ENCODE data around the gene FSHR. TPM values are rescaled to one million over a fixed set of nuclear protein-coding genes. Genes with fewer than 3 reads are reported as not detected.

FSHR gene
- total RNA-seq, 1 donor from 2014 or later, result not detected

GRCh38 chr2:49026706-49027105 is 127.6 kb downstream of the FSHR start:
- Mint-ChIP-seq H3K4me3 (ENCODE audit: unreplicated experiment) (no peak overlapping the region), H3K27ac (ENCODE audit: unreplicated experiment) (no peak overlapping the region), H3K27me3 (ENCODE audit: low read depth) (no peaks in the 10 kb centered on the region), H3K4me1 (ENCODE audit: low read depth) (no peaks in the 10 kb centered on the region), H3K36me3 (ENCODE audit: low read depth) (no peaks in the 10 kb centered on the region), H3K9me3 (ENCODE audit: low read depth) (no peaks in the 10 kb centered on the region)
- DNase-seq (ENCODE audit: low spot score), result no peak
- TF ChIP-seq, protein P1, sequence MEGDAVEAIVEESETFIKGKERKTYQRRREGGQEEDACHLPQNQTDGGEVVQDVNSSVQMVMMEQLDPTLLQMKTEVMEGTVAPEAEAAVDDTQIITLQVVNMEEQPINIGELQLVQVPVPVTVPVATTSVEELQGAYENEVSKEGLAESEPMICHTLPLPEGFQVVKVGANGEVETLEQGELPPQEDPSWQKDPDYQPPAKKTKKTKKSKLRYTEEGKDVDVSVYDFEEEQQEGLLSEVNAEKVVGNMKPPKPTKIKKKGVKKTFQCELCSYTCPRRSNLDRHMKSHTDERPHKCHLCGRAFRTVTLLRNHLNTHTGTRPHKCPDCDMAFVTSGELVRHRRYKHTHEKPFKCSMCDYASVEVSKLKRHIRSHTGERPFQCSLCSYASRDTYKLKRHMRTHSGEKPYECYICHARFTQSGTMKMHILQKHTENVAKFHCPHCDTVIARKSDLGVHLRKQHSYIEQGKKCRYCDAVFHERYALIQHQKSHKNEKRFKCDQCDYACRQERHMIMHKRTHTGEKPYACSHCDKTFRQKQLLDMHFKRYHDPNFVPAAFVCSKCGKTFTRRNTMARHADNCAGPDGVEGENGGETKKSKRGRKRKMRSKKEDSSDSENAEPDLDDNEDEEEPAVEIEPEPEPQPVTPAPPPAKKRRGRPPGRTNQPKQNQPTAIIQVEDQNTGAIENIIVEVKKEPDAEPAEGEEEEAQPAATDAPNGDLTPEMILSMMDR (IDR thresholded peaks at IDR 0.05), result no peak

- Mint-ChIP-seq H3K27ac (ENCODE audit: unreplicated experiment) (no peak overlapping the region), H3K36me3 (ENCODE audit: low read depth) (no peaks in the 10 kb centered on the region), H3K4me3 (ENCODE audit: unreplicated experiment) (no peak overlapping the region), H3K4me1 (ENCODE audit: low read depth) (no peaks in the 10 kb centered on the region), H3K27me3 (ENCODE audit: low read depth) (peaks cover 6% of the 10 kb centered on the region), H3K9me3 (ENCODE audit: low read depth) (no peaks in the 10 kb centered on the region)
- TF ChIP-seq, protein P1 (IDR thresholded peaks at IDR 0.05), result no peak
- no peak for DNase-seq (ENCODE audit: low spot score)
Observed at GRCh38 chr2:49021271-49021670, 133.0 kb downstream of the FSHR start.

DNA sequence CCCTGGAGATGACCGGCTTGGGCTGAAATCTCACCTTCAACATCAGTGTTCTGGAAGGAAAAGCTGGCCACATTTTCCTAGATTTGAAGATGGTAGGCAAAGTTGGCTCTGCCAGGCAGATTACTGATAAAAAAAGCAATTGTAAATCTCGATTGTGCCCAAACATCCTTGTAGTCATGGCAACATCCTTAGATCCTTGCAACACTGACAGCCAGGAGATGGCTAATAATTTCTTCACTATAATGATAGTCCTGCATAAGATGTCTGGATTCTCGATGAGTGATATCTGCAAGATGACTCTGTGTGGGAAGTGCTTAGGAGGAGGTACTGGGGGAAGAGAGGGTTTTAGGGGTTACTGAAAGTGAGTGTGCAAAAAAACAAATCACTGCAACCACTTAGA is 149.1 kb downstream of the FSHR start:
- no peak overlapping the region for H3K27ac Mint-ChIP-seq (ENCODE audit: unreplicated experiment)
- peaks cover 3% of the 10 kb centered on the region for H3K27me3 Mint-ChIP-seq (ENCODE audit: low read depth)

DNA sequence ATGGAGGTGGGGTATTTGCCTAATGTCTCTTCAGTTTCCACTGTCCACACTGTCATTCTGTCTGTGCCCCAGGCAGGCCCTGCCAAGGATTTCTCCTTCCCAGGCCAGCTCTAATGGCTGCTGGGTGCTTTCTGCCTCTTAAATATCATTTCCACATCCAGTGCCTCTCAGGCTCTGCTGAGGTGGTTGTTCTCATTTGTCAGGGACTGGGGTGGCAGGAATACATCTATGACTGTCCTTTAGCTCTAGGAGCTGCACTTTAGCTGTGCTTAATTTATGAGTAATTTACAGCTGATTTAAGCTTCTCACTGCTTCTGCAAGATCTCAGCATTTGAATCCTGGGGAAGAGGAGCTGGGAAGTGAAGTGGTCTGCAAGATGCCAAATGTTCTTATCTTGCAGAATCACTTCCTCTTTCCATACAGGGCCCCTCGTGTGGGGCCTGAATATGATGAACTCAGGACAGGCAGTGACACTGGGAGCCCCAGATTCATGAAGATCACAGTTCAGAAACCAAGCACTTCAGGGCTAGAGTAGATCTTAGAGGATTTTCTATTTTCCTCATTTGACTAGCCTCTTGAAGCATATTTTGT is 150.2 kb downstream of the FSHR start:
- Mint-ChIP-seq H3K27ac (ENCODE audit: unreplicated experiment) (no peak overlapping the region), H3K36me3 (ENCODE audit: low read depth) (no peaks in the 10 kb centered on the region), H3K9me3 (ENCODE audit: low read depth) (peaks cover 7% of the 10 kb centered on the region), H3K27me3 (ENCODE audit: low read depth) (peaks cover 4% of the 10 kb centered on the region), H3K4me1 (ENCODE audit: low read depth) (no peaks in the 10 kb centered on the region), H3K4me3 (ENCODE audit: unreplicated experiment) (no peak overlapping the region)
- TF ChIP-seq, protein P1 (IDR thresholded peaks at IDR 0.05), result no peak
- no peak for DNase-seq (ENCODE audit: low spot score)

More for the DNA sequence above, 149.1 kb downstream of the FSHR start:
- Mint-ChIP-seq H3K4me3 (ENCODE audit: unreplicated experiment) (no peak overlapping the region), H3K9me3 (ENCODE audit: low read depth) (peaks cover 7% of the 10 kb centered on the region), H3K36me3 (ENCODE audit: low read depth) (no peaks in the 10 kb centered on the region), H3K4me1 (ENCODE audit: low read depth) (no peaks in the 10 kb centered on the region)
- DNase-seq (ENCODE audit: low spot score), result no peak
- TF ChIP-seq, protein P1 (IDR thresholded peaks at IDR 0.05), result no peak

DNA sequence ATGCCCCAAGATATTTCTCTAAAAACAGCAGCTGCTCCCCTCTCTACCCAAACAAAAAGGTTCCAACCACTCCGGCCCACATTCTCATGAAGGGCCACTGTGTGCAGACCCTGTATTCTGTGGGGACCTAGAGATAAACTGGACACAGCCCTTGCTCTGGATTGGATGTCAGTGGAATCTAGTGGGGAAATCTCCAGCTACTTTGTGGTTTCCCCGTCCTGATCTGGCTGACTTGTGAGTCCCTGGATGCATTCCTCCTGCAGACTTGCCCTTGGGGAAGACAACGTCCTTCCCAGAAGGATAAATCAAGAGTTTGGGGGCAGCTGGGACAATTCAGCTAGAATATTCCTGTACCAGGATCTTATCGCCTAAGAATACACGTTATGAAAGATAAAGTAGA is 151.1 kb downstream of the FSHR start:
- TF ChIP-seq, protein P1 (IDR thresholded peaks at IDR 0.05), result no peak
- Mint-ChIP-seq H3K4me1 (ENCODE audit: low read depth) (no peaks in the 10 kb centered on the region), H3K27me3 (ENCODE audit: low read depth) (peaks cover 4% of the 10 kb centered on the region), H3K27ac (ENCODE audit: unreplicated experiment) (no peak overlapping the region), H3K9me3 (ENCODE audit: low read depth) (peaks cover 7% of the 10 kb centered on the region), H3K36me3 (ENCODE audit: low read depth) (no peaks in the 10 kb centered on the region), H3K4me3 (ENCODE audit: unreplicated experiment) (no peak overlapping the region)
- no peak for DNase-seq (ENCODE audit: low spot score)

Measured in chondrocyte (in vitro differentiated cells).